PC-9 (cell line): Measurements from ENCODE around the gene SERPINH1. TPM values are rescaled to one million over a fixed set of nuclear protein-coding genes. Genes with fewer than 3 reads are reported as not detected.

Experiments
- BruUV-seq: library from RNA; stranded (reverse); fragments of 400-500 nt; replicated peaks from 2 replicates; lab custom pipeline; 2021; lab: Mats Ljungman, UMichigan
- CTCF ChIA-PET: fragments of 300-600 bp; sonication (Branson Sonifier 250); formaldehyde crosslinking; loops from one replicate; lab custom pipeline; 2022; ENCODE audit warnings: antibody characterized with exemption; lab: Charles Lee
- POLR2A ChIA-PET: fragments of 300-600 bp; sonication (Branson Sonifier 250); formaldehyde crosslinking; loops from one replicate; lab custom pipeline; 2022; ENCODE audit warnings: antibody characterized with exemption; ENCODE audit not compliant: unreplicated experiment; lab: Charles Lee
- DNase-seq, 2 experiments: peaks; one replicate each; pipeline versions ENCODE4 v3.0.0 to v3.0.0-alpha.2; 2015 to 2022; ENCODE audit warnings: mixed read lengths in 1 of 2
- H2AFZ ChIP-seq: fragments of 200-600 bp; sonication (generic); 2 replicates; pipeline ENCODE4 v1.8.1; 2017; ENCODE audit warnings: antibody characterized with exemption
- H3F3A ChIP-seq: fragments of 200-600 bp; sonication (generic); 2 replicates; pipeline ENCODE4 v1.8.1; 2017; ENCODE audit warnings: antibody characterized with exemption, mild to moderate bottlenecking, low read depth; ENCODE audit not compliant: insufficient read depth
- H3K27ac ChIP-seq: fragments of 200-600 bp; sonication (generic); 2 replicates; pipeline ENCODE4 v1.6.1; 2016; ENCODE audit warnings: mixed run types
- H3K27me3 ChIP-seq: fragments of 200-600 bp; sonication (generic); 2 replicates; pipeline ENCODE4 v1.6.1; 2016; ENCODE audit warnings: low read depth, mixed run types; ENCODE audit not compliant: insufficient read depth
- H3K36me3 ChIP-seq: fragments of 200-600 bp; sonication (generic); 2 replicates; pipeline ENCODE4 v1.6.1; 2016; ENCODE audit warnings: low read depth, mixed run types
- H3K4me1 ChIP-seq: fragments of 200-600 bp; sonication (generic); replicated peaks from 2 replicates; pipeline ENCODE4 v1.6.1; 2016; ENCODE audit warnings: mixed run types; ENCODE audit not compliant: insufficient read depth
- H3K4me2 ChIP-seq: fragments of 200-600 bp; sonication (generic); 2 replicates; pipeline ENCODE4 v1.6.1; 2017; ENCODE audit warnings: mixed run types
- H3K4me3 ChIP-seq: fragments of 200-600 bp; sonication (generic); 2 replicates; pipeline ENCODE4 v1.6.1; 2016; ENCODE audit warnings: mixed run types
- H3K79me2 ChIP-seq: fragments of 200-600 bp; sonication (generic); 2 replicates; pipeline ENCODE4 v1.6.1; 2017; ENCODE audit warnings: low read depth, mixed run types
- H3K9me2 ChIP-seq: fragments of 200-600 bp; sonication (generic); 2 replicates; pipeline ENCODE4 v1.8.1; 2017; ENCODE audit warnings: mild to moderate bottlenecking; ENCODE audit not compliant: insufficient read depth
- H3K9me3 ChIP-seq: fragments of 200-600 bp; sonication (generic); 2 replicates; pipeline ENCODE4 v1.8.1; 2016; ENCODE audit warnings: low read depth; ENCODE audit not compliant: insufficient read depth
- H4K20me1 ChIP-seq: fragments of 200-600 bp; sonication (generic); 2 replicates; pipeline ENCODE4 v1.8.1; 2017; ENCODE audit not compliant: insufficient read depth
- CTCF ChIP-seq: fragments of 200-600 bp; sonication (generic); conservative IDR thresholded peaks from 2 replicates; pipeline ENCODE4 v1.6.1; 2017; ENCODE audit warnings: mixed run types, antibody characterized with exemption, mild to moderate bottlenecking, moderate library complexity
- EZH2 ChIP-seq: fragments of 200-600 bp; sonication (generic); IDR thresholded peaks from 2 replicates; pipeline ENCODE4 v1.8.0; 2017; ENCODE audit warnings: antibody characterized with exemption, low read depth
- intact Hi-C: fragments of 100-400 bp; cut with micrococcal nuclease; formaldehyde crosslinking; loops from one replicate; pipeline ENCODE4 v1.10.0; 2022; ENCODE audit not compliant: unreplicated experiment
- total RNA-seq: library from RNA; stranded (reverse); gene quantifications from 2 replicates; pipeline ENCODE4 v1.2.3, GENCODE V29; 2021

SERPINH1 gene
- total RNA-seq, 1 experiment from 2014 or later = 152 TPM

DNA sequence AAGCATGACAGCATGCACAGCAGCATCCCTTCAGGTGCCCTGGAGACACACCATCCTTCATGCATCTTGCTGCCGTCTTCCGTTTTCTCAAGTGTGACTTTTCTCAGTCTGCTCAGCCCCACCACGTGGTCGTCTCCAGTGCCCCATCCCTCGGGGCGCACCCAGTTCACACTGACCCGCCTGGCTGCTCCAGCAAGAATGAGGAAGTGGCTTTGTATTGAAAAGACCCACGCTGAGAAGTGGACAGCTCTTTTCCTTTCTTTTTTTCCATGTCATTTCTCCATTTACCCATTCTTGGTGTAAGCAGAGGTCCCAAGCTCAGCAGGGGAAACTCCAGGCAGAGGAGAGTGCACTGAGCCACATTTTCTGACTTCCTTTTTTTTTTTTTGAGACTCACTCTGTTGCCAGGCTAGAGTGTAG, 14.5 kb downstream of the SERPINH1 start:
- H2AFZ ChIP-seq = no peak overlapping the region
- H4K20me1 ChIP-seq = no peaks in the 10 kb centered on the region
- 0 out of 2 replicates have a peak, but pooled peaks cover 10% of the 10 kb centered on the region for H3K36me3 ChIP-seq
- CTCF ChIA-PET = interaction anchor here (0.5 to 1.2 kb wide), 4 partner anchors 62 to 1437 kb away, joined by 3 to 8 read pairs (median 6); no protein-coding TSS in a partner anchor
- peak overlapping the region; percentile 32; the same call in 1 of the 2 replicates for H3K4me2 ChIP-seq
- BruUV-seq = no TSS peak
- peak; percentile 48 to 80 for DNase-seq
- H3K9me3 ChIP-seq = no peaks in the 10 kb centered on the region
- no peaks in the 10 kb centered on the region for H3K9me2 ChIP-seq
- H3K79me2 ChIP-seq = no peaks in the 10 kb centered on the region
- no peak overlapping the region for H3K27ac ChIP-seq
- POLR2A ChIA-PET = interaction anchor here (0.7 to 0.9 kb wide), 2 partner anchors 14 to 194 kb away, joined by 6 read pairs; no protein-coding TSS in a partner anchor
- H3F3A ChIP-seq = peaks cover 30% of the 10 kb centered on the region
- intact Hi-C loops = no loop called here
- peaks cover 7% of the 10 kb centered on the region for H3K4me1 ChIP-seq
- H3K4me3 ChIP-seq = no peak overlapping the region
- H3K27me3 ChIP-seq = no peaks in the 10 kb centered on the region
- TF ChIP-seq EZH2 (no peak), CTCF (0 out of 2 replicates have a peak, but pooled peaks have one; percentile 4)

DNA sequence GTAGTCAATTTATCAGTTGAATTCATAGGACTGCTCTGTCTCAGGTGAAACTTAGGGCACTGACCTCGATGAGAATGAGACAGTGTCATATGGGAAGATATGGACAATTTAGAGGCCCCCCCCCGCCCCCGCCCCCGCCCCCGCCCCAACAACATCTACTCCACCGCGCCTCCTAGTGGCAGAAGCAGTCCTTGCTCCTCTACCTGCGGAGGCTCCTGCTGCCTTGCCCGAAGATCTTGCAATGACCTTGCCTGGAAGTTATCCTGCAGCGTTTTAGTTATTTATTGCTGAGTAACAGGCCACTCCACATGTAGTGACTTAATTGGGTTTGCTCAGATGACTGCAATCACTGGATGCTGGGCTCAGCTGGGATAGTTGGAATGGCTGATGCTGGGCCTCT, 15.2 kb downstream of the SERPINH1 start:
- H3K9me2 ChIP-seq = no peaks in the 10 kb centered on the region
- no TSS peak for BruUV-seq
- no peaks in the 10 kb centered on the region for H3K27me3 ChIP-seq
- no peaks in the 10 kb centered on the region for H3K79me2 ChIP-seq
- H3K4me3 ChIP-seq = no peak overlapping the region
- no peak overlapping the region for H3K4me2 ChIP-seq
- ChIA-PET POLR2A (interaction anchor here (0.9 kb wide), 1 partner anchor 14 kb away, joined by 6 read pairs; no protein-coding TSS in a partner anchor), CTCF (interaction anchor here (0.6 to 1.2 kb wide), 2 partner anchors 88 to 121 kb away, joined by 3 to 8 read pairs; no protein-coding TSS in a partner anchor)
- no peak overlapping the region for H2AFZ ChIP-seq
- peaks cover 7% of the 10 kb centered on the region for H3K4me1 ChIP-seq
- TF ChIP-seq EZH2 (no peak), CTCF (peak; percentile 60; the same call in 1 of the 2 replicates)
- DNase-seq = peak in 1 of 2 experiments; percentile 29
- peaks cover 27% of the 10 kb centered on the region for H3F3A ChIP-seq
- intact Hi-C loops = no loop called here
- H4K20me1 ChIP-seq = no peaks in the 10 kb centered on the region
- H3K36me3 ChIP-seq = 0 out of 2 replicates have a peak, but pooled peaks cover 3% of the 10 kb centered on the region
- no peaks in the 10 kb centered on the region for H3K9me3 ChIP-seq
- H3K27ac ChIP-seq = no peak overlapping the region

GRCh38 chr11:75578977-75579376, 16.9 kb downstream of the SERPINH1 start:
- Histone ChIP-seq H3K4me3 (no peak overlapping the region), H3K27me3 (no peaks in the 10 kb centered on the region), H3F3A (peaks cover 9% of the 10 kb centered on the region), H3K4me2 (no peak overlapping the region), H4K20me1 (no peaks in the 10 kb centered on the region), H3K4me1 (peaks cover 14% of the 10 kb centered on the region), H3K27ac (no peak overlapping the region), H2AFZ (no peak overlapping the region), H3K9me2 (no peaks in the 10 kb centered on the region), H3K79me2 (no peaks in the 10 kb centered on the region), H3K36me3 (no peaks in the 10 kb centered on the region), H3K9me3 (no peaks in the 10 kb centered on the region)
- CTCF ChIA-PET = no interaction called here
- POLR2A ChIA-PET = no interaction called here
- DNase-seq = no peak
- TF ChIP-seq CTCF = no peak
- TF ChIP-seq EZH2 = no peak
- no TSS peak for BruUV-seq
- intact Hi-C loops = no loop called here
